Omental fat pad (tissue), 4 donors: ENCODE data around the gene ADCY3. TPM values are rescaled to one million over a fixed set of nuclear protein-coding genes. Genes with fewer than 3 reads are reported as not detected.

ENCODE experiments used
- ATAC-seq: fragments of 150-250 bp; one replicate; pipeline ENCODE4 v1.9.1; 2016; ENCODE audit warnings: mild to moderate bottlenecking, moderate library complexity; ENCODE audit not compliant: low FRiP score
- DNase-seq: peaks from one replicate; pipeline ENCODE4 v3.0.0-alpha.2; 2019; ENCODE audit warnings: low spot score
- total RNA-seq, 4 donors: library from RNA; depleted of rRNA; stranded (reverse); fragments of >200 nt; gene quantifications; one replicate each; pipeline ENCODE4 v1.1.0, GENCODE V29; 2016
- TF ChIP-seq, protein P1 (sequence below), 3 donors: fragments of 450-650 bp; IDR thresholded peaks; one replicate each; pipeline ENCODE4 v1.5.1; 2016 to 2017; ENCODE audit warnings: antibody characterized with exemption in 3 of 3, mild to moderate bottlenecking in 3 of 3, moderate library complexity in 2 of 3

Gene ADCY3
- total RNA-seq, 4 donors from 2014 or later = 74.5 to 116 (median 95.1) TPM

DNA sequence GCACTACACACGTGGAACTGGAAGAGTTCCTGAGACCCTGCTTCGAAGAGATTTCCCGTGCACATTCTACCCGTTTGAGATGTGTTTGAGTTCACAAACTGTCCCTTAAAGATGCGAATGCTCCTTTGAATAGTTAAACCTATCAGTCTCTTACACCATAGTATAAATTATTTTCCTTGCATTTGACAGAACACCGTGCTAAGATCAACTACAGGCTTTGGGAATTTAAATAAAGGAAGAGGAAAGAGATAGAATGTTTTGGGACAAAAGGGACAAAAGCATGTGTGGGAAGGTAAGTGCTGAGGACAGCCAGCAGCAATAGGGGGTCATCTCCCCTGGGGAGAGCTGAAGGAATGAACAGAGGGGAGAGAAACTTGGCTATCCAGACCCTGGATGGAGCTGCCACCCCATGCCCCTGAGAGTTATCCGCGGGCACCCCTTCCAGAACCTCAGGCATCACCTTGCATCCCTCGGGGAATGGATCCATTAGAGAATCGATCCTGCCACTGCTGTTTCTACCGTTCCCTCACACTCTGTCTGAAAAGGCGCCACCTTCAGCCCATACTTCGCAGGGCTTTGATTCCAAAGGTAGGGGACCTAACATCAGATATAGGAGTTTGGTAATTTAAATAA, 888 bp upstream of the ADCY3 start:
- ATAC-seq (no peak), DNase-seq (no peak)
- TF ChIP-seq, protein P1, sequence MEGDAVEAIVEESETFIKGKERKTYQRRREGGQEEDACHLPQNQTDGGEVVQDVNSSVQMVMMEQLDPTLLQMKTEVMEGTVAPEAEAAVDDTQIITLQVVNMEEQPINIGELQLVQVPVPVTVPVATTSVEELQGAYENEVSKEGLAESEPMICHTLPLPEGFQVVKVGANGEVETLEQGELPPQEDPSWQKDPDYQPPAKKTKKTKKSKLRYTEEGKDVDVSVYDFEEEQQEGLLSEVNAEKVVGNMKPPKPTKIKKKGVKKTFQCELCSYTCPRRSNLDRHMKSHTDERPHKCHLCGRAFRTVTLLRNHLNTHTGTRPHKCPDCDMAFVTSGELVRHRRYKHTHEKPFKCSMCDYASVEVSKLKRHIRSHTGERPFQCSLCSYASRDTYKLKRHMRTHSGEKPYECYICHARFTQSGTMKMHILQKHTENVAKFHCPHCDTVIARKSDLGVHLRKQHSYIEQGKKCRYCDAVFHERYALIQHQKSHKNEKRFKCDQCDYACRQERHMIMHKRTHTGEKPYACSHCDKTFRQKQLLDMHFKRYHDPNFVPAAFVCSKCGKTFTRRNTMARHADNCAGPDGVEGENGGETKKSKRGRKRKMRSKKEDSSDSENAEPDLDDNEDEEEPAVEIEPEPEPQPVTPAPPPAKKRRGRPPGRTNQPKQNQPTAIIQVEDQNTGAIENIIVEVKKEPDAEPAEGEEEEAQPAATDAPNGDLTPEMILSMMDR (IDR thresholded peaks at IDR 0.05) = no peak

DNA sequence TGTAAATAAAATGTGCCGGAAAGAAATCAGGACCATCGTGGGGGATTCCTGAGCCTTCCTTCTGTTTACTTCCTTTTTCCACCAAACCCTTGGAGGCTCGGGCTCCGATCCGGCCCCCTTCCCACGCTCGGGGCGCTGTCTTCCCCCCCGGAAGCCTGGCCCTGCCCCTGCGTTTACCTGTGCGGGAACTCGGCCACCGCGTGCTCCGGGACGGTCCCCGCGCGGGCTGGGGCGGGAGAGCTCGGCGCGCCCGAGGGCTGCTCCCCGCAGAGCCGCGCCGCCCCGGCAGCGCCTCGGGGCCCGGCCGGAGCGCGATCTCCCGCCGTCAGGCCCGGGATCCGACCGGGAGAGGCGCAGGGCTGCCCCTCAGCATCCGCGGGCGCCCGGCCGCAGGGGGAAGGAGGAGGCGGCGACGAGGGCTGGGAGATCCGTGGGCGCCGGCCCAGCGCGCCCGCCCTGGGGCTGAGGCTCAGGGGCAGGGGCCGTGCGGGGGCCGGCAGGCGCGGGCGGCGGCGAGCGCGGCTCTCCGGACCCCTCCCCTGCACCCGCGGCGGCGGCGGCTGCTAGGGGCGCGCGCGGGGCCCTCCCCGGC, 435 bp downstream of the ADCY3 start:
- DNase-seq = no peak
- peak; percentile 56 for ATAC-seq
- TF ChIP-seq, protein P1 (IDR thresholded peaks at IDR 0.05) = no peak

DNA sequence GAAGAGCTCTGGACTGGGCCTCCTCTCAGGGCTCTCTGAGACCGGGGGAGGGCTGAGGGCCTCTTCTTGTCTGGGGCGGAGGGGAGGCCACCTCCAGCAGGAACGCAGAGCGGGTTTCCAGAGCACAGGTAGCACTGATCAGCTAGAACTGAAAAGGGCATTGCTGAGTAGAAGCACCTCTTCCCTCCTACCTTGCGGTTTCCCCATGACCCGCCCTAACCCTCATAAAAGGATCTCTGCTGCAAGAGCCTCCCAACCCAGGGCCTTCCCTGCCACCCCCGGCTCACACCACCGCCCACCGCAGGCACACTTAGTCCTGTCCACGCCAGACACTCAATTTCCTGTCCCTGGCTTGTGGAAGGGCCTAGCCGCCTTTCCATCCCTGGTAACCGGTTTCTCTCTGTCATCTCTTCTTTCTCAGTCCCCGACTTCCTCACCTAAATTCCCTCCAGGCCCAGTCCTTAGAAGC, 966 bp downstream of the ADCY3 start:
- ATAC-seq = peak; percentile 11
- TF ChIP-seq, protein P1 (IDR thresholded peaks at IDR 0.05) = no peak

DNA sequence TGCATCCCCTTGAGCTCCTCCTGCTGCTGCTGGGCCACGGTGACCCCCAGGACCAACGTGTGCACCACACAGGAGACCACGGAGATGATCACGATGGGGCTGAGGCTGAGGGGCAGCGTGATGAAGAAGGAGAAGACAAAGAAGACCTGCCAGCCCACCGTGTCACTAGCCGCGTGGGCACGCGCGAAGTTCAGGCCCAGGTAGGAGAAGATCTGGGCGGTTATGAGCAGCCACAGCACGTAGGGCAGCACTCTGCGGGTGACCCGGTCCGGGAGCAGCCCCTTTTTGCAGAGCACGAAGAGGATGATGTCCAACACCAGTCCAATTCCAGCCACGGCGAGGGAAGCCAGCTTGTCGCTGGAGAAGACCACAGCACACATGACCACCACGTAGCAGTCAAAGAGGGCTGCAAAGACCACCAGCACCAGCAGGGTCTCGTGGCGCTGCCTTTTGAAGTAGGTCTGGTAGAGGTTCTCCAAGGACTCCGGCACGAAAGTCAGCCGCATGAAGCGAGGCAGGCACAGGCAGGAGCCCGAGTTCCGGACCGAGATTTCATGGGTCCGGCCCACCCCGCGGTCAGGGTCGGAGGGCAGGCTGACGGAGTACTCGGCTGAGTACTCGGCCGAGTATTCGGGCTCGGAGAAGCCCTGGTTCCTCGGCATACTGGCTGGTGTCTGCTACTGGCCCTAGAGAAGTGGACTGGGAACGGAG, 1.6 kb downstream of the ADCY3 start:
- DNase-seq (no peak), ATAC-seq (no peak)
- TF ChIP-seq, protein P1 (IDR thresholded peaks at IDR 0.05) = no peak

More for the DNA sequence above, 966 bp downstream of the ADCY3 start:
- no peak for DNase-seq

DNA sequence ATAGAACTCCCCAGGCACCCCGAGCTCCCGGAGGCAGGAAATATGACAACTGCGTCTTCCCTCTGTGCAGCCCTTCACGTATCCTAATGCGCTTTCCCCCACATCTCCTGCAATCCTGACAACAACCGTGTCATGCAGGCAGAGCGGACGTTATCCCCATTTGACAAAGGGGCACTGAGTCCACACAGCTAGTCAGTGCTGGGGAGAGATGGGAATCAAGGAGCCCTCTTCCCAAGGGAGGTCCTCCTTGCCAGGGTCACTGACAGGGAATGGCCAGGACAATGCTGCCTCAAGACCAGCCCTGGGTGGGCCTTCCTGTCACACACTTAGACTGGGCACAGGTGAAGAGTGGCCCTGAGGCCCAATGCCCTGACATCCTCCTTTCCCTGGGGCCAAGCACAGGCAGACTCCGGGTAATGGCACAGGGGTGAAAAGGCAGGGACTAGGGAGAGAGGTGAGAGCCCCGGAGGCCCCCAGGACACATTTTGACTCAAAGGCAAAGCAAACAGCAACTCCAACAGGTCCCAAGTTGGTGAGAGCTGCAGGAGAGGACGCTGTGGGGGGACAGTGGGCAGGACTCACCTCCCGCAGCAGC, 2.2 kb downstream of the ADCY3 start:
- no peak for DNase-seq
- TF ChIP-seq, protein P1 (IDR thresholded peaks at IDR 0.05) = no peak
- no peak for ATAC-seq

DNA sequence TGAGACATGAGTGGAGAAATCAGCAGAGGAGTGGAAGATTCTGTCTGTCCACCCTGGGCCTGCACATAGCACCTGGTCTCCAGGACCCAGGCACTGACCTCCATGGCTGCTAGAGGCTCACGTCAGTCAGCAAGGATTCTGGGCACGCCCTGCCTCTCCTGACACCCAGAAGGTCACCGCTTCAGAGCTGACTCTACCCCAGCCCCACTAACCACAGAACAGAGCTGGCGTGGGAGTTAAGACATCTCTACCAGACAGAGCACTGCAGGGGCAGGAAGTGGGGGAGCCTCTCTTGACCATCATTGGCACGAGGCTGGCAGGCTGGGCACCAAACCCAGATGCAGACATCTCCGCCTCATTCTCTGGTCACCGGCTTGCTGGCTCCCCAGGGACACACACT, 3.0 kb downstream of the ADCY3 start:
- DNase-seq (no peak), ATAC-seq (no peak)
- TF ChIP-seq, protein P1 (IDR thresholded peaks at IDR 0.05) = no peak
